ENCODE measurements around the gene ANKS1B. TPM values are rescaled to one million over a fixed set of nuclear protein-coding genes. Genes with fewer than 3 reads are reported as not detected.

Gene ANKS1B
- total and polyA plus RNA-seq, 2 of the 4 experiments (the other 2 are of a cell fraction), result 0.17 to 0.18 TPM

GRCh38 chr12:99442758-99443157, 542.0 kb downstream of the ANKS1B start:
- Histone ChIP-seq H3K9me3 (ENCODE audit: control insufficient read depth, insufficient read depth, low read length) (0 out of 2 replicates have a peak, but pooled peaks cover 2% of the 10 kb centered on the region), H3K9me1 (ENCODE audit: insufficient read depth, low read length) (no peaks in the 10 kb centered on the region), H2AK9ac (replicated peaks; ENCODE audit: low read depth, low read length, poor library complexity) (no peak overlapping the region), H3K27ac (ENCODE audit: insufficient read depth, low read length) (no peak overlapping the region), H3K14ac (replicated peaks; ENCODE audit: low read depth, low read length) (no peak overlapping the region), H3K27me3 (ENCODE audit: control insufficient read depth, insufficient read depth, low read length) (no peaks in the 10 kb centered on the region), H2AFZ (replicated peaks; ENCODE audit: low read length, poor library complexity) (no peak overlapping the region), H4K20me1 (ENCODE audit: insufficient read depth, low read length) (no peaks in the 10 kb centered on the region), H4K8ac (ENCODE audit: low read depth in 2 of 2, low read length in 2 of 2) (no peak overlapping the region), H3K9ac (ENCODE audit: low read depth, low read length) (no peak overlapping the region), H2BK20ac (ENCODE audit: low read depth, low read length) (no peak overlapping the region), H3K4me3 (ENCODE audit: insufficient read depth, low read depth, low read length) (no peak overlapping the region), H2BK120ac (ENCODE audit: low read depth, low read length) (no peak overlapping the region), H2BK5ac (ENCODE audit: low read depth, low read length, poor library complexity, severe bottlenecking) (no peak overlapping the region), H3K79me1 (ENCODE audit: low read depth in 1 of 2, low read length in 2 of 2) (no peaks in the 10 kb centered on the region), H3K36me3 (ENCODE audit: control insufficient read depth, insufficient read depth, low read length) (no peaks in the 10 kb centered on the region), H4K91ac (ENCODE audit: insufficient read depth, low read depth, low read length) (no peak overlapping the region), H2AK5ac (ENCODE audit: low read depth, low read length) (no peak overlapping the region), H3K4me2 (ENCODE audit: low read depth, low read length) (no peak overlapping the region), H3K4ac (ENCODE audit: low read depth, low read length) (no peak overlapping the region), H2BK15ac (ENCODE audit: low read depth, low read length) (no peak overlapping the region), H3K56ac (ENCODE audit: extremely low read depth, insufficient read depth, low read length) (no peak overlapping the region), H3K23ac (ENCODE audit: low read depth, low read length) (no peak overlapping the region), H3K18ac (ENCODE audit: low read depth, low read length) (no peak overlapping the region), H3K4me1 (ENCODE audit: control insufficient read depth, insufficient read depth, low read length) (no peaks in the 10 kb centered on the region), H4K5ac (ENCODE audit: low read depth, low read length) (no peak overlapping the region)
- no peak for ATAC-seq (ENCODE audit: low read depth)
- TF ChIP-seq RAD21 (IDR thresholded peaks at IDR 0.05; ENCODE audit: low read length) (no peak), CTCF (conservative IDR thresholded peaks at IDR 0.05; ENCODE audit: low read depth, low read length) (no peak), MXI1 (IDR thresholded peaks at IDR 0.05; ENCODE audit: borderline replicate concordance, low read depth, low read length) (no peak), FOS (IDR thresholded peaks at IDR 0.05; ENCODE audit: low read depth, low read length) (no peak)
- dilution Hi-C loops (cut with HindIII; ENCODE audit: low sequenced_read_pairs, unreplicated experiment) (no loop called here), in situ Hi-C loops (cut with MboI; ENCODE audit: low sequenced_read_pairs) (no loop called here), intact Hi-C loops (cut with micrococcal nuclease) (no loop called here)
- no peak for DNase-seq
- ChIA-PET POLR2A (ENCODE audit: unreplicated experiment) (no interaction called here), CTCF (no interaction called here)
- no TSS peak for BruUV-seq (replicated peaks)
- WGBS, 2 experiments (ENCODE audit: extremely low coverage in 2 of 2, insufficient read length in 1 of 2), result no CpG with 5 or more reads among the region's 3 CpGs

Data from IMR-90 (cell line).